ENCODE data around the gene RDH5. TPM values are rescaled to one million over a fixed set of nuclear protein-coding genes. Genes with fewer than 3 reads are reported as not detected.

The RDH5 gene
- total and polyA plus RNA-seq, 12 donors, result 1.9 to 41.4 (median 5.3) TPM

GRCh38 chr12:55743406-55744339, 23.5 kb downstream of the RDH5 start:
- Histone ChIP-seq H3K4me1 (replicated peaks in 1 of 2) (peaks cover 8 to 15% of the 10 kb centered on the region in 2 donors), H3K9me3 (replicated peaks in 1 of 3) (no peaks in the 10 kb centered on the region), H3K27ac (peak overlapping the region in 2 of 5 donors; percentile 23 to 88), H3K36me3 (replicated peaks in 1 of 2) (no peaks in the 10 kb centered on the region), H3K4me3 (peak overlapping the region in 3 of 4 donors; percentile 11 to 48 (median 33)), H3K27me3 (no peaks in the 10 kb centered on the region)
- intact Hi-C loops (cut with DNase I), result loop anchor here (5.0 to 10.0 kb wide), 3 partner anchors 54 to 199 kb away; no protein-coding TSS in a partner anchor
- peak in 1 of 2 donors; percentile 1 for TF ChIP-seq POLR2A (IDR thresholded peaks at IDR 0.05)
- no peak for TF ChIP-seq CTCF (IDR thresholded peaks at IDR 0.05)
- DNase-seq, result peak in 5 of 7 donors; percentile 37 to 67 (median 62)
- 0 to 1% (median 0%) methylated on average over 14 to 73 of the region's 73 CpGs for WGBS, 4 donors

- DNase-seq, result peak in 1 of 7 donors; percentile 49
- peak overlapping the region in 2 of 5 donors; percentile 47 to 88 for H3K27ac ChIP-seq
- H3K36me3 ChIP-seq (replicated peaks in 1 of 2), result no peaks in the 10 kb centered on the region
- no peak for TF ChIP-seq CTCF (IDR thresholded peaks at IDR 0.05)
- 22 to 29% (median 25%) methylated on average over 10 to 11 of the region's 11 CpGs for WGBS, 4 donors
- H3K27me3 ChIP-seq, result no peaks in the 10 kb centered on the region
- no peaks in the 10 kb centered on the region for H3K9me3 ChIP-seq (replicated peaks in 1 of 3)
- intact Hi-C loops (cut with DNase I), result loop anchor here (5.0 to 10.0 kb wide), 3 partner anchors 53 to 198 kb away; no protein-coding TSS in a partner anchor
- peak overlapping the region in 1 of 4 donors; percentile 48 for H3K4me3 ChIP-seq
- peaks cover 8 to 15% of the 10 kb centered on the region in 2 donors for H3K4me1 ChIP-seq (replicated peaks in 1 of 2)
These were observed 24.3 kb downstream of the RDH5 start for GRCh38 chr12:55744340-55745030.

- H3K4me3 ChIP-seq, result peak overlapping the region in 1 of 4 donors; percentile 11
- intact Hi-C loops (cut with DNase I), result loop anchor here in 1 of 2 donors (10.0 kb wide), 1 partner anchor 59 kb away; no protein-coding TSS in a partner anchor
- H3K27me3 ChIP-seq, result no peaks in the 10 kb centered on the region
- H3K9me3 ChIP-seq (replicated peaks in 1 of 3), result no peaks in the 10 kb centered on the region
- no peaks in the 10 kb centered on the region for H3K36me3 ChIP-seq (replicated peaks in 1 of 2)
- no peak for TF ChIP-seq POLR2A (IDR thresholded peaks at IDR 0.05)
- TF ChIP-seq CTCF (IDR thresholded peaks at IDR 0.05), result no peak
- peaks cover 8 to 15% of the 10 kb centered on the region in 2 donors for H3K4me1 ChIP-seq (replicated peaks in 1 of 2)
- 20 to 38% (median 23%) methylated on average over 10 to 13 of the region's 13 CpGs for WGBS, 4 donors
- DNase-seq, result peak in 3 of 7 donors; percentile 25 to 51 (median 41)
- peak overlapping the region in 2 of 5 donors; percentile 47 to 59 for H3K27ac ChIP-seq
These were observed 25.4 kb downstream of the RDH5 start for GRCh38 chr12:55745361-55746173.

All from adrenal gland (tissue), 12 donors.